CD14-positive monocyte (primary cell): Measurements from ENCODE around the gene PPP1R13L. TPM values are rescaled to one million over a fixed set of nuclear protein-coding genes. Genes with fewer than 3 reads are reported as not detected.

Experiments used
- DNase-seq, 3 donors: peaks; one replicate each; pipeline ENCODE4 v3.0.0-alpha.2; 2011 to 2022
- H2AFZ ChIP-seq: 2 replicates; pipeline ENCODE4 v1.6.0; 2012; ENCODE audit warnings: mild to moderate bottlenecking, low read depth, low read length, inconsistent platforms; ENCODE audit not compliant: insufficient read depth, poor library complexity, severe bottlenecking
- H3K27ac ChIP-seq, 2 donors: 1 replicate in 1 of 2; 2 replicates in 1 of 2; pipeline ENCODE4 v1.5.1; 2012 to 2013; ENCODE audit warnings: low read length in 2 of 2, control low read depth in 1 of 2, inconsistent platforms in 1 of 2, low read depth in 1 of 2, mild to moderate bottlenecking in 1 of 2
- H3K27me3 ChIP-seq, 2 donors: one replicate each; pipeline versions ENCODE4 v1.6.0 to v1.6.1; 2011 to 2013; ENCODE audit warnings: low read length in 2 of 2; ENCODE audit not compliant: control insufficient read depth in 2 of 2, insufficient read depth in 2 of 2
- H3K36me3 ChIP-seq, 2 donors: replicated peaks in 1 of 2; 1 replicate in 1 of 2; 2 replicates in 1 of 2; pipeline versions ENCODE4 v1.5.1 to v1.6.1; 2012 to 2013; ENCODE audit warnings: low read length in 2 of 2, control low read depth in 1 of 2, inconsistent platforms in 1 of 2, mild to moderate bottlenecking in 1 of 2; ENCODE audit not compliant: insufficient read depth in 2 of 2, control insufficient read depth in 1 of 2
- H3K4me1 ChIP-seq, 2 donors: 1 replicate in 1 of 2; 2 replicates in 1 of 2; pipeline versions ENCODE4 v1.5.1 to v1.6.1; 2012 to 2013; ENCODE audit warnings: low read length in 2 of 2, control low read depth in 1 of 2, inconsistent platforms in 1 of 2, mild to moderate bottlenecking in 1 of 2, moderate library complexity in 1 of 2; ENCODE audit not compliant: insufficient read depth in 2 of 2, control insufficient read depth in 1 of 2
- H3K4me2 ChIP-seq: replicated peaks from 2 replicates; pipeline ENCODE3; 2012; ENCODE audit warnings: low read length, moderate library complexity, mild to moderate bottlenecking; ENCODE audit not compliant: poor library complexity, severe bottlenecking; ENCODE audit errors: extremely low read depth
- H3K4me3 ChIP-seq, 3 experiments: fragments of 200-600 bp in 1 of 3; sonication (generic) in 1 of 3; replicated peaks in 1 of 3; 1 replicate in 2 of 3; 2 replicates in 1 of 3; pipeline ENCODE4 v1.5.1; 2011 to 2013; ENCODE audit warnings: low read length in 3 of 3, mild to moderate bottlenecking in 3 of 3, control low read depth in 2 of 3, low read depth in 2 of 3, inconsistent platforms in 1 of 3, moderate library complexity in 1 of 3
- H3K79me2 ChIP-seq: 2 replicates; pipeline ENCODE4 v1.6.0; 2012; ENCODE audit warnings: mild to moderate bottlenecking, control low read depth, inconsistent platforms, low read length, moderate library complexity; ENCODE audit not compliant: insufficient read depth
- H3K9ac ChIP-seq: 2 replicates; pipeline ENCODE4 v1.6.0; 2017; ENCODE audit warnings: low read length, mild to moderate bottlenecking; ENCODE audit not compliant: insufficient read depth, poor library complexity, severe bottlenecking
- H3K9me3 ChIP-seq, 2 donors: replicated peaks in 1 of 2; 1 replicate in 1 of 2; 2 replicates in 1 of 2; pipeline versions ENCODE4 v1.5.1 to v1.6.1; 2012 to 2013; ENCODE audit warnings: low read length in 2 of 2, control low read depth in 1 of 2; ENCODE audit not compliant: control insufficient read depth in 1 of 2, insufficient read depth in 1 of 2
- H4K20me1 ChIP-seq: 2 replicates; pipeline ENCODE4 v1.6.0; 2012; ENCODE audit warnings: mild to moderate bottlenecking, low read length, control low read depth, moderate library complexity; ENCODE audit not compliant: insufficient read depth
- H3K27ac Mint-ChIP-seq, 7 donors: one replicate each; pipeline ENCODE4 v1.8.0; 2020; ENCODE audit warnings: mild to moderate bottlenecking in 7 of 7, mixed read lengths in 7 of 7, moderate library complexity in 6 of 7, inconsistent platforms in 2 of 7
- H3K27me3 Mint-ChIP-seq, 3 donors: one replicate each; pipeline ENCODE4 v1.8.0; 2021 to 2022; ENCODE audit warnings: low read depth in 3 of 3, mild to moderate bottlenecking in 3 of 3, mixed read lengths in 3 of 3, moderate library complexity in 3 of 3, inconsistent platforms in 1 of 3
- H3K36me3 Mint-ChIP-seq, 2 donors: one replicate each; pipeline ENCODE4 v1.8.0; 2020; ENCODE audit warnings: mixed read lengths in 2 of 2, inconsistent platforms in 1 of 2, mild to moderate bottlenecking in 1 of 2
- H3K4me1 Mint-ChIP-seq: one replicate; pipeline ENCODE4 v1.8.0; 2020; ENCODE audit warnings: mild to moderate bottlenecking, mixed read lengths
- H3K4me3 Mint-ChIP-seq, 2 donors: one replicate each; pipeline ENCODE4 v1.8.0; 2020; ENCODE audit warnings: mild to moderate bottlenecking in 2 of 2, mixed read lengths in 2 of 2, moderate library complexity in 1 of 2
- H3K9me3 Mint-ChIP-seq, 7 donors: one replicate each; pipeline ENCODE4 v1.8.0; 2020 to 2022; ENCODE audit warnings: mixed read lengths in 7 of 7, mild to moderate bottlenecking in 6 of 7, moderate library complexity in 6 of 7, inconsistent platforms in 2 of 7
- CTCF ChIP-seq: fragments of 200-600 bp; IDR thresholded peaks from one replicate; pipeline ENCODE4 v1.8.0; 2022; ENCODE audit warnings: antibody characterized with exemption, mild to moderate bottlenecking
- WGBS: methylation state at CpG from one replicate; pipeline ENCODE4 v1.1.5; 2013; ENCODE audit warnings: missing lambda C conversion rate; ENCODE audit not compliant: insufficient coverage; 5-methylcytosine and 5-hydroxymethylcytosine counted together
- intact Hi-C, 2 donors: fragments of 100-400 bp; cut with micrococcal nuclease; formaldehyde crosslinking; loops; one replicate each; pipeline versions ENCODE4 v1.15.0 to v1.15.1; 2023
- polyA plus RNA-seq, 3 donors: library from polyadenylated mRNA; depleted of rRNA in 1 of 3; unstranded in 2 of 3; stranded (reverse) in 1 of 3; fragments of 300-500 nt in 2 of 3; fragments of >200 nt in 1 of 3; fragmentation: Illumina TruSeq in 2 of 3; gene quantifications; 1 replicate in 2 of 3; 2 replicates in 1 of 3; pipeline ENCODE4 v1.2.3, GENCODE V29; 2012 to 2021

PPP1R13L gene
- polyA plus RNA-seq, 3 donors = 0.18 to 1.8 (median 0.45) TPM

GRCh38 chr19:45419396-45419795 is 14.5 kb upstream of the PPP1R13L start:
- H2AFZ ChIP-seq = peak overlapping the region; percentile 49
- Mint-ChIP-seq H3K4me3 (peak overlapping the region; percentile 65 to 86), H3K27ac (peak overlapping the region; percentile 36 to 90 (median 86)), H3K27me3 (peaks cover 0 to 4% (median 2%) of the 10 kb centered on the region in 3 donors), H3K36me3 (peaks cover 43 to 52% of the 10 kb centered on the region in 2 donors), H3K9me3 (no peaks in the 10 kb centered on the region), H3K4me1 (peaks cover 53% of the 10 kb centered on the region)
- H3K4me1 ChIP-seq = peaks cover 47 to 59% of the 10 kb centered on the region in 2 donors
- TF ChIP-seq CTCF = no peak
- peak overlapping the region in 2 of 3 experiments; percentile 8 to 68 for H3K4me3 ChIP-seq
- peaks cover 26% of the 10 kb centered on the region for H3K79me2 ChIP-seq
- WGBS = 0% methylated on average over 4 of the region's 4 CpGs
- no peaks in the 10 kb centered on the region for H3K9me3 ChIP-seq
- no peaks in the 10 kb centered on the region for H4K20me1 ChIP-seq
- no peaks in the 10 kb centered on the region for H3K27me3 ChIP-seq
- peak overlapping the region; percentile 52 to 78 for H3K27ac ChIP-seq
- peak; percentile 76 to 94 (median 81) for DNase-seq
- intact Hi-C loops = no loop called here
- peak overlapping the region; percentile 21 for H3K9ac ChIP-seq
- peak overlapping the region; percentile 76 for H3K4me2 ChIP-seq
- peaks cover 23 to 42% of the 10 kb centered on the region in 2 donors for H3K36me3 ChIP-seq

- Histone ChIP-seq H3K27ac (peak overlapping the region; percentile 52 to 78), H3K4me2 (peak overlapping the region; percentile 76), H3K27me3 (no peaks in the 10 kb centered on the region), H3K4me1 (peaks cover 42 to 53% of the 10 kb centered on the region in 2 donors), H3K9ac (peak overlapping the region; percentile 21), H4K20me1 (no peaks in the 10 kb centered on the region), H3K36me3 (peaks cover 29 to 48% of the 10 kb centered on the region in 2 donors), H3K79me2 (peaks cover 26% of the 10 kb centered on the region), H2AFZ (peak overlapping the region; percentile 49), H3K9me3 (no peaks in the 10 kb centered on the region), H3K4me3 (peak overlapping the region in 2 of 3 experiments; percentile 8 to 68)
- intact Hi-C loops = no loop called here
- Mint-ChIP-seq H3K9me3 (no peaks in the 10 kb centered on the region), H3K4me1 (peaks cover 48% of the 10 kb centered on the region), H3K27ac (peak overlapping the region; percentile 36 to 90 (median 86)), H3K27me3 (peaks cover 0 to 4% (median 2%) of the 10 kb centered on the region in 3 donors), H3K4me3 (peak overlapping the region; percentile 65 to 86), H3K36me3 (peaks cover 49 to 57% of the 10 kb centered on the region in 2 donors)
- no peak for TF ChIP-seq CTCF
- no CpG with 5 or more reads among the region's 9 CpGs for WGBS
- peak in 1 of 3 donors; percentile 59 for DNase-seq
Measured at GRCh38 chr19:45418802-45419201, 13.9 kb upstream of the PPP1R13L start.
